Keratinocyte (primary cell): ENCODE measurements around the gene ACBD5. TPM values are rescaled to one million over a fixed set of nuclear protein-coding genes. Genes with fewer than 3 reads are reported as not detected.

ENCODE experiments used
- DNase-seq: peaks from one replicate; pipeline ENCODE4 v3.0.0-alpha.2; 2011; ENCODE audit warnings: low read depth, missing footprints, low spot score
- FAIRE-seq: peaks from 2 replicates; lab custom pipeline; 2011; peaks lifted over from hg19 to GRCh38; lab: Jason Lieb, UNC
- H2AFZ ChIP-seq: 2 replicates; pipeline ENCODE4 v1.6.0; 2012; ENCODE audit warnings: low read length, control low read depth, inconsistent platforms; ENCODE audit not compliant: control insufficient read depth
- H3K27ac ChIP-seq: 2 replicates; pipeline ENCODE4 v1.5.1; 2011; ENCODE audit warnings: low read length; ENCODE audit not compliant: control insufficient read depth, insufficient read depth
- H3K27me3 ChIP-seq: 3 replicates; pipeline ENCODE4 v1.6.0; 2011; ENCODE audit warnings: low read length; ENCODE audit not compliant: control insufficient read depth, insufficient read depth; ENCODE audit errors: extremely low read depth
- H3K36me3 ChIP-seq, 2 experiments: 2 replicates in 1 of 2; 3 replicates in 1 of 2; pipeline ENCODE4 v1.5.1; 2011; ENCODE audit warnings: low read length in 2 of 2, mild to moderate bottlenecking in 1 of 2; ENCODE audit not compliant: control insufficient read depth in 2 of 2, insufficient read depth in 2 of 2; ENCODE audit errors: extremely low read depth in 1 of 2
- H3K4me1 ChIP-seq: 3 replicates; pipeline ENCODE4 v1.5.1; 2011; ENCODE audit warnings: low read length; ENCODE audit not compliant: control insufficient read depth, insufficient read depth; ENCODE audit errors: extremely low read depth
- H3K4me2 ChIP-seq: 3 replicates; pipeline ENCODE4 v1.6.0; 2011; ENCODE audit warnings: low read depth, low read length; ENCODE audit not compliant: control insufficient read depth, insufficient read depth; ENCODE audit errors: extremely low read depth
- H3K4me3 ChIP-seq, 3 experiments: fragments of 200-600 bp in 1 of 3; sonication (generic) in 1 of 3; 2 replicates in 2 of 3; 3 replicates in 1 of 3; pipeline ENCODE4 v1.5.1; 2011 to 2016; ENCODE audit warnings: low read length in 3 of 3, mild to moderate bottlenecking in 3 of 3, control low read depth in 2 of 3, inconsistent platforms in 1 of 3, low read depth in 1 of 3, mixed read lengths in 1 of 3, mixed run types in 1 of 3, moderate library complexity in 1 of 3; ENCODE audit not compliant: control insufficient read depth in 2 of 3, insufficient read depth in 2 of 3; ENCODE audit errors: extremely low read depth in 1 of 3
- H3K79me2 ChIP-seq: 2 replicates; pipeline ENCODE4 v1.6.0; 2012; ENCODE audit warnings: low read length; ENCODE audit not compliant: control insufficient read depth, insufficient read depth
- H3K9ac ChIP-seq: 3 replicates; pipeline ENCODE4 v1.6.0; 2011; ENCODE audit warnings: low read length; ENCODE audit not compliant: control insufficient read depth, insufficient read depth; ENCODE audit errors: extremely low read depth
- H3K9me1 ChIP-seq: 3 replicates; pipeline ENCODE4 v1.6.0; 2011; ENCODE audit warnings: low read length; ENCODE audit not compliant: control insufficient read depth, insufficient read depth; ENCODE audit errors: extremely low read depth
- H3K9me3 ChIP-seq: 2 replicates; pipeline ENCODE4 v1.5.1; 2012; ENCODE audit warnings: low read depth, low read length; ENCODE audit not compliant: control insufficient read depth
- H4K20me1 ChIP-seq: 3 replicates; pipeline ENCODE4 v1.6.0; 2011; ENCODE audit warnings: low read length; ENCODE audit not compliant: control insufficient read depth, insufficient read depth; ENCODE audit errors: extremely low read depth
- CTCF ChIP-seq, 3 experiments: IDR thresholded peaks in 1 of 3; conservative IDR thresholded peaks in 1 of 3; optimal IDR thresholded peaks in 1 of 3; 2 replicates in 2 of 3; 3 replicates in 1 of 3; pipeline versions ENCODE3 to v1.5.1; 2011; ENCODE audit warnings: low read length in 3 of 3, mild to moderate bottlenecking in 3 of 3, moderate library complexity in 2 of 3, control low read depth in 1 of 3, inconsistent platforms in 1 of 3; ENCODE audit not compliant: insufficient read depth in 2 of 3; ENCODE audit errors: extremely low read depth in 1 of 3
- EZH2 ChIP-seq: IDR thresholded peaks from one replicate; pipeline ENCODE4 v1.6.1; 2012; ENCODE audit warnings: inconsistent platforms, mild to moderate bottlenecking, low read length, moderate library complexity
- dilution Hi-C: fragments of 300-500 bp; cut with MboI; formaldehyde crosslinking; loops from one replicate; pipeline ENCODE4 v1.7.0; 2020; ENCODE audit warnings: low sequenced_read_pairs; ENCODE audit not compliant: extremely low pct_ligation_motif_present
- polyA plus RNA-seq, 5 experiments: library from polyadenylated mRNA; depleted of rRNA in 3 of 5; stranded (reverse) in 3 of 5; stranded (forward) in 1 of 5; unstranded in 1 of 5; fragments of >200 nt; gene quantifications; 1 replicate in 1 of 5; 2 replicates in 3 of 5; 3 replicates in 1 of 5; pipeline versions ENCODE4 v1.2.1 to v1.2.3, GENCODE V29; 2011 to 2012; ENCODE audit warnings: missing spikeins in 2 of 5, low read depth in 1 of 5, low replicate concordance in 1 of 5

The ACBD5 gene
- polyA plus RNA-seq, 1 donor (not counting 4 experiments of a cell fraction or from before 2014, with no cell fraction given): 11.7 TPM

- Histone ChIP-seq H3K27me3 (no peaks in the 10 kb centered on the region), H3K4me2 (no peak overlapping the region), H2AFZ (no peak overlapping the region), H3K4me3 (no peak overlapping the region), H4K20me1 (no peaks in the 10 kb centered on the region), H3K79me2 (no peaks in the 10 kb centered on the region), H3K9ac (no peak overlapping the region), H3K9me3 (no peaks in the 10 kb centered on the region), H3K36me3 (no peaks in the 10 kb centered on the region), H3K27ac (no peak overlapping the region), H3K4me1 (no peaks in the 10 kb centered on the region), H3K9me1 (no peaks in the 10 kb centered on the region)
- no peak for DNase-seq
- dilution Hi-C loops: no loop called here
- TF ChIP-seq EZH2 (no peak), CTCF (optimal IDR thresholded peaks at IDR 0.05 in 1 of 3, IDR thresholded peaks at IDR 0.05 in 1 of 3, conservative IDR thresholded peaks at IDR 0.05 in 1 of 3; ENCODE audit: extremely low read depth in 1 of 3, insufficient read depth in 2 of 3, low read length in 3 of 3) (no peak)
- FAIRE-seq: no peak
These were observed 14.8 kb downstream of the ACBD5 start for GRCh38 chr10:27225642-27226257.

- Histone ChIP-seq H3K4me1 (no peaks in the 10 kb centered on the region), H4K20me1 (no peaks in the 10 kb centered on the region), H3K79me2 (no peaks in the 10 kb centered on the region), H3K4me3 (no peak overlapping the region), H3K27ac (no peak overlapping the region), H3K27me3 (no peaks in the 10 kb centered on the region), H3K9me1 (no peaks in the 10 kb centered on the region), H3K9me3 (no peaks in the 10 kb centered on the region), H2AFZ (no peak overlapping the region), H3K36me3 (no peaks in the 10 kb centered on the region), H3K9ac (no peak overlapping the region), H3K4me2 (no peak overlapping the region)
- dilution Hi-C loops: no loop called here
- TF ChIP-seq CTCF (optimal IDR thresholded peaks at IDR 0.05 in 1 of 3, IDR thresholded peaks at IDR 0.05 in 1 of 3, conservative IDR thresholded peaks at IDR 0.05 in 1 of 3; ENCODE audit: extremely low read depth in 1 of 3, insufficient read depth in 2 of 3, low read length in 3 of 3) (no peak), EZH2 (no peak)
- FAIRE-seq (no peak), DNase-seq (no peak)
These were observed 15.5 kb downstream of the ACBD5 start for GRCh38 chr10:27225011-27225590.
